Effector memory CD4-positive, alpha-beta T cell (primary cell): ENCODE results near the gene AXL.
A peak's percentile ranks its signal among the peaks of the same experiment; 100 is the strongest.
"Not testable (repeated sequence)": the region's sequence is repeated elsewhere in the genome, so short reads cannot be mapped to it uniquely, and the experiment has no call there.

Experiments
- DNase-seq, 3 donors: peaks; one replicate each; pipeline ENCODE4 v3.0.0-alpha.2; 2020
- H3K27ac ChIP-seq: 2 replicates; pipeline ENCODE4 v1.7.0; 2013; ENCODE audit warnings: mild to moderate bottlenecking, low read length, moderate library complexity; ENCODE audit not compliant: insufficient read depth, poor library complexity, severe bottlenecking
- H3K27me3 ChIP-seq: replicated peaks from 2 replicates; pipeline ENCODE4 v1.7.0; 2013; ENCODE audit warnings: mild to moderate bottlenecking, low read length; ENCODE audit not compliant: insufficient read depth, control insufficient read depth, poor library complexity, severe bottlenecking
- H3K36me3 ChIP-seq: 2 replicates; pipeline ENCODE4 v1.7.0; 2013; ENCODE audit warnings: mild to moderate bottlenecking, low read length, moderate library complexity; ENCODE audit not compliant: control insufficient read depth, insufficient read depth
- H3K4me1 ChIP-seq: 2 replicates; pipeline ENCODE4 v1.7.0; 2013; ENCODE audit warnings: low read length, mild to moderate bottlenecking; ENCODE audit not compliant: control insufficient read depth, insufficient read depth, poor library complexity, severe bottlenecking
- H3K4me3 ChIP-seq: 2 replicates; pipeline ENCODE4 v1.7.0; 2013; ENCODE audit warnings: low read length, low read depth, mild to moderate bottlenecking; ENCODE audit not compliant: insufficient read depth, poor library complexity, severe bottlenecking
- H3K9me3 ChIP-seq: 2 replicates; pipeline ENCODE4 v1.7.0; 2013; ENCODE audit warnings: mild to moderate bottlenecking, low read length, moderate library complexity; ENCODE audit not compliant: control insufficient read depth

Gene AXL

DNA sequence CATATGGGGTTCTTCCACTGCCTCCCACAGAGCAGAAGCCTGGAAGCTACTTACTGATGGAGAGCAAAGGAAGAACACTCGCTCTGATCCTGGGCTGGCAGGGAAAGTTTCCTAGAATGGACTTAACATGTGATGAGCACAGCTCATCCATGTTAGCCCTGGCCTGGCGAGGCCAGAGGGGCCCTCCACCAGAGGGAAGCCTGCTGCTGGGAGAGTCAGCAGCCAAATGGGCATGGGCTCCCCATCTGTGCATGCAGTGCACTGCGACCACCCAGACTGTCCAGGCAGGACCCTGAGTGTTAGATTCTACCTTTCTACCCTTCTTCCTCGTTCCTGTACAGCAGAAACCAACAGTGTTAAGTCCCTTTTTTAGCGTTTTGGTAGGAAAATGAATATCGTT is 54.1 kb downstream of the AXL start:
- Histone ChIP-seq H3K27ac (no peak overlapping the region), H3K9me3 (no peaks in the 10 kb centered on the region), H3K36me3 (peaks cover 99% of the 10 kb centered on the region), H3K27me3 (no peaks in the 10 kb centered on the region), H3K4me3 (no peak overlapping the region), H3K4me1 (no peaks in the 10 kb centered on the region)
- DNase-seq, result no peak

DNA sequence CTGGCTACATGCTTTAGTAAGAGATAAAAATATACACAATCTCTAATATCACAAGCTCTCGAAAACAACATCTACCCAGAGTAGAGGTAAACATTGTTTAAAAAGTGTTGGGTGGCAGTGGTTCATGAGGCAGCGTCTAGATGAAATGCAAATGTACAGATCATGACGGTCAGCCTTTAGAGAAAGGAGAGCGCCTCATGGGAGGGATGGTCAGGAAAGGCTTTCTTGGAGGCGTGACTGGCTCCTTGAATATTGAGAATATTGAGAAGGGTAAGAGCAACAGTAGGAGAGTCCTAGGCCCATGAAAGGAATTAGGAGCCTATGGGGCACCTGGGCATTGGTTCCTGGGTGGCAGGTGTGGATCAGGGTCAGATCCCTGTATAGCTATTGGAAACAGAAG is 55.8 kb downstream of the AXL start:
- Histone ChIP-seq H3K27me3 (no peaks in the 10 kb centered on the region), H3K27ac (no peak overlapping the region), H3K4me3 (no peak overlapping the region), H3K9me3 (no peaks in the 10 kb centered on the region), H3K4me1 (no peaks in the 10 kb centered on the region), H3K36me3 (peaks cover 99% of the 10 kb centered on the region)
- DNase-seq, result no peak

DNA sequence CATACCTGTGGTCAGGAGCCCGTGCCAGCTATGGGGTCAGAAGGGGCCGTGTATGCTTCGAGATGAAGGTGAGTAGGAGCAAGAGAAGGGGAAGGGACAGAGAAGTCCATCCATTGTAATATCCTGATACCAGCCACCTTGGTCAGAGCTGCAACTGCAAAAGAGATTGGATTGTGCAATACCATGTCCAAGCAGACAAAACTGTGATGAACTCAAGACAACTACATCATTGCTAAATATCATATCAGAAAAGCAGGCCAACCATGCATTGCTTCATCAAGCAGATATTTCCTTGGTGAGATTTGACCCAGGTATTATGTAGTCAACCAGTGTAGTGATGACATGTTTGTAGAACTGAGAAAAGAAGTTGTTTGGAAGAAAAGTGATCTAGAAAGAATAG is 57.2 kb downstream of the AXL start:
- Histone ChIP-seq H3K27ac (no peak overlapping the region), H3K9me3 (no peaks in the 10 kb centered on the region), H3K36me3 (peaks cover 100% of the 10 kb centered on the region), H3K4me1 (no peaks in the 10 kb centered on the region), H3K4me3 (no peak overlapping the region), H3K27me3 (no peaks in the 10 kb centered on the region)
- no peak for DNase-seq

DNA sequence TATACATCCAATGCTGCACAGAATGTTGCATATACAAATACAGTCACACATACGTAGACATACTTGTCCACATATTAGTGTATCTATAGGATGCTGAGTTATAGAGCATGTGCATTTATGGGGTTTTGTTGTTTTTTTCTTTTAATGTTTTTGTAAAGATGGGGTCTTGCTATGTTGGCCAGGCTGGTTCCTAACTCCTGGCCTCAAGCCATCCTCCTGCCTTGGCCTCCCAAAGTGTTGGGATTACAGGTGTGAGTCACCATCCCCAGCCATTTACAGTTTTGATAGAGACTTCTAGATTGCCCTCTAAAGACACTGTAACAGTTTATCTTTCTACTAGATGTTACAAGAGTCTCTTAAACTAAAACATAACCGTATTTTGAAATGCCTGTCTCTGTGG is 59.5 kb downstream of the AXL start:
- no peak overlapping the region for H3K4me3 ChIP-seq
- H3K4me1 ChIP-seq, result no peaks in the 10 kb centered on the region
- H3K27me3 ChIP-seq, result no peaks in the 10 kb centered on the region
- H3K36me3 ChIP-seq, result peaks cover 92% of the 10 kb centered on the region
- H3K9me3 ChIP-seq, result no peaks in the 10 kb centered on the region
- H3K27ac ChIP-seq, result no peak overlapping the region
- DNase-seq, result no peak

DNA sequence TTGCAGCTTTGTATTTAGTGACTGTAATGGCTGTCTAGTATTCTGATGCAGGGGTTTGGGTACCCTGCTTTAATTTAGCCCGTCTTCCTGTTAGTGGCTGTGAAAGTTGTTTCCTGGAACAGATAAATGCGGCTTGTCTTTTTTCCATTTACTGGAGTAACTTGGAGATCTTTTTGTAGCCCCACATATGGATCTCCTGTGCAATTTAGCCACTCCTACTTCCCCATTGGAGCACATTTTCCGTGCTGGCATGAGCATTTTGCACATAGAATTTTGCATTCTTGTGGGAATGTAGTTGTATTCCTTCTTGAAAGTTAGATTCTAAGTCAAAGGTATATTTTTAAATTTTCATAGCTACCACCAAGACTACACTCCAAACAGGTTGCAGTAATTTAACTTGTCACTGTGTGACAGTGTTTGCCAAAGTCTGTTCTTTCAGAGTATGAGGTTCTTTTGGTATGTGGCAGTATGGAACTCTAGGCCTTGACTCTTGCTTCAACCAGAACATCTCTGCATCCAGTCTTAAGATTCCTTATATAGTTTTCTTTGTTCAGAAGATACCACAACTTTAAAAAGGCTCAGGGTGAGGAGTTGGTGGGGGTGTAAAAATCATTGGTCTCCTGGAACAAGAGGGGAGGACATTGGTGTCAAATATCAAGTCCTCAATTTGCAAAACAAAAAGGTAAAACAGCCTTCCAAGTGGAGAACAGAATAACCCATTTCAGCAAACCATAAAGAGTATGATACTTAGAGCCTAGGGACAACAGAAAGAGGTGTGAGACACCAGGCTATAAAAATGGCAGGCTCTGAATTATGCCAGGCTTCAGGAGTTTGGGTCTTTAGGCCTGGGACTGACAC is 69.9 kb downstream of the AXL start:
- Histone ChIP-seq H3K27me3 (no peaks in the 10 kb centered on the region), H3K36me3 (peaks cover 69% of the 10 kb centered on the region), H3K9me3 (no peaks in the 10 kb centered on the region), H3K4me1 (no peaks in the 10 kb centered on the region), H3K4me3 (no peak overlapping the region), H3K27ac (no peak overlapping the region)
- DNase-seq, result no peak

DNA sequence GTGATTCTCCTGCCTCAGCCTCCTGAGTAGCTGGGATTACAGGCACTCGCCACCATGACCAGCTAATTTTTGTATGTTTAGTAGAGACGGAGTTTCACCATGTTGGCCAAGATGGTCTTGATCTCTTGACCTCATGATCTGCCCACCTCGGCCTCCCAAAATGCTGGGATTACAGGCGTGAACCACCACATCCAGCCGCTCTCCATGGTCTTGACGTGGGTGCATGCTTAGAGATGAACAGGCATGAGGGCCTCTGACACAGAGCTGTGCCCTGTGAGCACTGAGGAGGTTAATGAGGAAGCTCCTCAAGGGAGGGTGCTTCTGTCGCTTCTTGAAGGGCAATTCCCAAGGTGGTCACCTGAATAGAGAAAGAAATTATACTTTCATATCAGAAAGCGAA is 70.8 kb downstream of the AXL start:
- H3K36me3 ChIP-seq, result peaks cover 72% of the 10 kb centered on the region
- not testable (repeated sequence) for DNase-seq, H3K27ac ChIP-seq

DNA sequence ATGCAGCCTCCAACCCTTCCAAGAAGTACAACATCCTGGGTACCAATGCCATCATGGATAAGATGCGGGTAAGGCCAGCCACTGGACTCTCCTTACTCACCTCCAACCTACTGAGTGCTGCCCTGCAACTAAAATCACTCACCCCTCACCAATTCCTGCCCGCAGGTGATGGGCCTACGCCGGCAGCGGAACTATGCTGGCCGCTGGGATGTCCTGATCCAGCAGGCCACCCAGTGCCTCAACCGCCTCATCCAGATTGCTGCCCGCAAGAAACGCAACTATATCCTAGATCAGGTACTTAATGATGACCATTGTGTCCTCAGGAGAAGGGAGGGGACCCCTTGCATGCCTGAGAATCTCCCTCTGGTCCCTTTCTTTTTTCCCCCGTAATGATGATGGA is 75.4 kb downstream of the AXL start:
- Histone ChIP-seq H3K27ac (no peak overlapping the region), H3K27me3 (no peaks in the 10 kb centered on the region), H3K9me3 (no peaks in the 10 kb centered on the region), H3K36me3 (peaks cover 82% of the 10 kb centered on the region), H3K4me3 (no peak overlapping the region), H3K4me1 (peaks cover 38% of the 10 kb centered on the region)
- no peak for DNase-seq

More for the DNA sequence above, 70.8 kb downstream of the AXL start:
- not testable (repeated sequence) for H3K4me3 ChIP-seq, H3K4me1 ChIP-seq, H3K27me3 ChIP-seq, H3K9me3 ChIP-seq

DNA sequence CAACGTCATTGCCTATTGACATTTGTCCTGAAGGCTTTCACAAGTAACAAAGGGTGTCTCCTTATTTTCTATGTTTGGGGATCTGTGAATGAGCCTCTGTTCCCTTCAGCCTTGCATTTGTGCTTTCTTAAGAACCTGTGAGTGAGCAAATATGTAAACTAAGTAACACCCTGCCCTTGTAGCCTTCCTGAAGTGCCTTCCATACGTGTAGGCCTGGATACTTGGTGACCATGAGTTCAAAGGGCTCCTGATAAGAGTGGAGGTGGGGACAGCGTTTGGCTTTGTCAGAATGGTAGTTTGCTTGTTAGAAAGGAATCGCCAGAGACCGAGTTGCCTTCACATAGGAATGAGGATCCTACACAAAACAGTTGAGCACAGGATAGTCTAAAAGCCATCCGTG is 76.5 kb downstream of the AXL start:
- no peak for DNase-seq
- Histone ChIP-seq H3K27me3 (no peaks in the 10 kb centered on the region), H3K9me3 (no peaks in the 10 kb centered on the region), H3K4me3 (no peak overlapping the region), H3K27ac (no peak overlapping the region), H3K4me1 (peaks cover 49% of the 10 kb centered on the region), H3K36me3 (peaks cover 82% of the 10 kb centered on the region)

DNA sequence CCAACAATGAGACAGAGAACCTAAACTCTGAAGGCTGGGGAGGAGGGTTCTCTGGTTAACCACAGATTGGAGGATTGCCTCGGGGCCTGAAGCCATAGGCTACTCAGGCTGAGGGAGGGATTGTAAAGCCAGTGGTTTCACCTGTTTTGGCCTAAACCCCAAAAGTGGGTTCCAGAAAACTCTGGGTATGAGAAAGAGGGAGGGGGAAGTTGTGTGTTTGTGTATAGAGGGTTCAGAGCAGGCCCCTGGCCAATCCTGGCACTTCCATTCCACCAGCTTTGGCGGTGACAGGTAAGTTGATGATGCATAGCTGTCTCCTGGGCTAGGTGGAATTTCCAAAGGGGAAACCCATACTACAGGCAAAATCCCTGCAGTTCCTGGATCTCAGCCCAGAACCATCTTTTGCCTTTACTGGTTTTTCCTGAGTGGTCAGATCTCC is 77.4 kb downstream of the AXL start:
- peaks cover 82% of the 10 kb centered on the region for H3K36me3 ChIP-seq
- H3K27ac ChIP-seq, result peak overlapping the region; percentile 81
- DNase-seq, result peak in 1 of 3 donors; percentile 43
- H3K4me3 ChIP-seq, result no peak overlapping the region
- no peaks in the 10 kb centered on the region for H3K27me3 ChIP-seq
- H3K4me1 ChIP-seq, result peaks cover 58% of the 10 kb centered on the region
- H3K9me3 ChIP-seq, result no peaks in the 10 kb centered on the region

DNA sequence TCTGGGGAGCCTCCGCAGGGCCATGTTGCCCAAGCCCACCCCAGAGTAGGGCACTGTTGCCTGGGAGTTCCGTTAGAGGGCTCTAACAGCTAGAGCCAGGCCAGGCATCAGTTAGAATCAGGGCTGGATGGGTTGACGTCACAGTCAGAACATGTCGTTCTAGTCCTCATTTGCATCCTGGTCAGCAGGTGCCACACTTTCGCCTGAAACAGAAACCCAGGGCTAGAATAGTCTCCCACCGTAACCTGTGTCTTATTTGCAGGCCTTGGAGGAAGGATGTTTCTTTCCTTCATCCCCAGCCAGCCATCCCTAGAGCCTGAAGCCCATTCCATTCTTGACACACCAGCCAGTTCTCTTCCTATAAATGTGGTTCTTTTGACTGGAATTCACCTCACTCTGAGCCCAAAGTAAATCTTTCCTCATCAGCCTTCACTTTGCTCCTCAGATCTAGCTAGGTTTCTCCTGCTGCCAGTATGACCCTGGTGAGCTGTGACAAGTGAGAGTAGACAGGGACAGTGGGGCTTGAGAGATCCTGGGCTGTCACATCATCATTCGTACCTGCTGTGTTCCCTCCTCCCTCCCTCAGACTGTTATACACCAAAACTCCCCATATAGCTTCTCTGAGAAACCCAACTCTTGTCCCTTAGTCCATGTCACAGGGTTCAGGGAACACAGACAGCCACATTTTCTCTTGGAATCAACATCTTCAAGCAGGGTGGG is 78.8 kb downstream of the AXL start:
- Histone ChIP-seq H3K4me1 (peaks cover 71% of the 10 kb centered on the region), H3K27ac (peak overlapping the region; percentile 81), H3K27me3 (no peaks in the 10 kb centered on the region), H3K36me3 (peaks cover 70% of the 10 kb centered on the region), H3K4me3 (no peak overlapping the region), H3K9me3 (no peaks in the 10 kb centered on the region)
- DNase-seq, result no peak
